ENCODE measurements around the gene CRTC2.

GRCh38 chr1:153960206-153960605 lies 1.8 kb upstream of the CRTC2 start:
- TF ChIP-seq CTCF (IDR thresholded peaks at IDR 0.05): no peak
- no peak for TF ChIP-seq POLR2A (IDR thresholded peaks at IDR 0.05)
